Right lobe of liver (tissue), 4 donors: Measurements from ENCODE around the gene MDN1.

Source experiments
- CTCF ChIP-seq, 4 donors: fragments of 200-600 bp in 3 of 4; fragments of 450-650 bp in 1 of 4; IDR thresholded peaks; one replicate each; pipeline versions ENCODE4 v1.5.1 to v1.8.0; 2016 to 2022; ENCODE audit warnings: antibody characterized with exemption in 4 of 4, mild to moderate bottlenecking in 2 of 4
- POLR2A ChIP-seq: fragments of 450-650 bp; IDR thresholded peaks from one replicate; pipeline ENCODE4 v1.6.1; 2017; ENCODE audit warnings: antibody characterized with exemption, mild to moderate bottlenecking
- donor health status: DM: no; HTN: no; CAD: no.
- donor health status: DM: no; HTN: no; CAD: no.
- donor health status: DM: no; HTN: yes; CAD: no.

- peak; percentile 62 to 70 (median 68) for TF ChIP-seq CTCF (IDR thresholded peaks at IDR 0.05)
- no peak for TF ChIP-seq POLR2A
These were observed 26.7 kb downstream of the MDN1 start for GRCh38 chr6:89792881-89793280.
